HG03469 (cell line): ENCODE results near the gene C1GALT1.
"Not testable (repeated sequence)": the region's sequence is repeated elsewhere in the genome, so short reads cannot be mapped to it uniquely, and the experiment has no call there.

Experiments used
- ATAC-seq: cut with Tn5 transposase; IDR thresholded peaks from one replicate; pipeline ENCODE4 v1.9.1; 2021; ENCODE audit warnings: mild to moderate bottlenecking, moderate library complexity, moderate number of reproducible peaks; ENCODE audit not compliant: unreplicated experiment

Gene C1GALT1

DNA sequence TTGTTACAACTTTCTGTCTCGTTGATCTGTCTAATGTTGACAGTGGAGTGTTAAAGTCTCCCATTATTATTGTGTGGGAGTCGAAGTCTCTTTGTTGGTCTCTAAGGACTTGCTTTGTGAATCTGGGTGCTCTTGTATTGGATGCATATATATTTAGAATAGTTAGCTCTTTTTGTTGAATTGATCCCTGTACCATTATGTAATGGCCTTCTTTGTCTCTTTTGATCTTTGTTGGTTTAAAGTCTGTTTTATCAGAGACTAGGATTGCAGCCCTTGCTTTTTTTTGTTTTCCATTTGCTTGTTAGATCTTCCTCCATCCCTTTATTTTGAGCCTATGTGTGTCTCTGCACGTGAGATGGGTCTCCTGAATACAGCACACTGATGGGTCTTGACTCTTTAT, 17.2 kb downstream of the C1GALT1 start:
- ATAC-seq: not testable (repeated sequence)

DNA sequence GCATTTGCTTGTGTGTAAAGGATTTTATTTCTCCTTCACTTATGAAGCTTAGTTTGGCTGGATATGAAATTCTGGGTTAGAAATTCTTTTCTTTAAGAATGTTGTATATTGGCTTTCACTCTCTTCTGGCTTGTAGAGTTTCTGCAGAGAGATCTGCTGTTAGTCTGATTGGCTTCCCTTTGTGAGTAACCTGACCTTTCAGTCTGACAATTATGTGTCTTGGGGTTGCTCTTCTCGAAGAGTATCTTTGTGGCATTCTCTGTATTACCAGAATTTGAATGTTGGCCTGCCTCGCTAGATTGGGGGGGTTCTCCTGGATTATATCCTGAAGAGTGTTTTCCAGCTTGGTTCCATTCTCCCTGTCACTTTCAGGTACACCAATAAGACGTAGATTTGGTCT, 17.9 kb downstream of the C1GALT1 start:
- ATAC-seq: not testable (repeated sequence)

DNA sequence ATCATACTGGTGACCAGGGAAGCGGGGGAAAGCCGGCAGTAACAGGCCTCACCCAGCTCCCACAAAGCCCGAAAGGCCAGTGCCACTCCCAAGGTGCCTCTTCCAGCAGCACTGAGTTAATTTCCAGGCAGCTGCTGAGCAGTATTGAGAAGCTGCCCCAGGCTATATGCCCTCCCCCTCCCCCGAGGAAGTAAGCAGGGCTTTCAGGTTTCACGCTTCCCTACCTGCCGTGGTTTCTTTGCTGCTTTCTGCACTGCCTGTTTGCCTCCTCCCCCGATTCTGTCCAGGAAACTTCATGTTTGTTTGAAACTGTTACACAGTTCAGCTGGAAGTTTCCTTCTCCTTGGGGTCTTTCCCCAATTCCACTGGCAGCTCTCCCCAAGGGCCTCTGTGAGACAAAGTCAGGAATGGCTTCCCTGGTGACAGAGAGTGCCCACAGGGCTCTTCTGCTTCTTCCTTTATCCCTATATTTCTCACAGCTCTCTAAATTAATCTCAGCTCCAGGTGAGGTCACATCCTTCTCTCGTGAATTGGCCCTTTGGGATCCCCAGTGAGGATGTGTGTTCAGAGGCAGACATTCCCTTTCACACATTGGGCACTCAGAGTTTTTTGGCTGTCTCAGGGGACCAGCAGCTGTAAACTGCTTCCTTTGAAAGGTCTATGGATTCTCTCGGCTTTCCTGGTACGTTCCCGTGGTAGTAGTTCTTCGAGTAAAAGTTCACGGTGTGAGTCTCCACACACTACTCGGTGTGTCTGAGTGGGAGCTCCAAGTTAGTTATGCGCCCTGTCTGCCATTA, 19.4 kb downstream of the C1GALT1 start:
- ATAC-seq: peak; percentile 82

DNA sequence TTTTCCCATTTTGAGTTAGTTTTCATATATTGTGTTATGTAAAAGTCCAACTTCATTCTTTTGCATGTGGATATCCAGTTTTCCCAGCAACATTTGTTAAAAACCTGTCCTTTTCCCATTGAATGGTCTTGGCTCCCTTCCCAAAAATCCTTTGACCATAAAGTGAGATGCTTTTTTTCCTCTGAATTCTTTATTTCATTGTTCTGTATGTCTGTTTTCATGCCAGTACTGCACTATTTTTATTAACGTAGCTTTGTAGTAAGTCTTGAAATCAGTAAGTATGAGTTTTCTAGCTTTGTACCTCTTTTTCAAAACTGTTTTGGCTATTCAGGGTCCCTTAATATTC, 20.0 kb downstream of the C1GALT1 start:
- no peak for ATAC-seq

DNA sequence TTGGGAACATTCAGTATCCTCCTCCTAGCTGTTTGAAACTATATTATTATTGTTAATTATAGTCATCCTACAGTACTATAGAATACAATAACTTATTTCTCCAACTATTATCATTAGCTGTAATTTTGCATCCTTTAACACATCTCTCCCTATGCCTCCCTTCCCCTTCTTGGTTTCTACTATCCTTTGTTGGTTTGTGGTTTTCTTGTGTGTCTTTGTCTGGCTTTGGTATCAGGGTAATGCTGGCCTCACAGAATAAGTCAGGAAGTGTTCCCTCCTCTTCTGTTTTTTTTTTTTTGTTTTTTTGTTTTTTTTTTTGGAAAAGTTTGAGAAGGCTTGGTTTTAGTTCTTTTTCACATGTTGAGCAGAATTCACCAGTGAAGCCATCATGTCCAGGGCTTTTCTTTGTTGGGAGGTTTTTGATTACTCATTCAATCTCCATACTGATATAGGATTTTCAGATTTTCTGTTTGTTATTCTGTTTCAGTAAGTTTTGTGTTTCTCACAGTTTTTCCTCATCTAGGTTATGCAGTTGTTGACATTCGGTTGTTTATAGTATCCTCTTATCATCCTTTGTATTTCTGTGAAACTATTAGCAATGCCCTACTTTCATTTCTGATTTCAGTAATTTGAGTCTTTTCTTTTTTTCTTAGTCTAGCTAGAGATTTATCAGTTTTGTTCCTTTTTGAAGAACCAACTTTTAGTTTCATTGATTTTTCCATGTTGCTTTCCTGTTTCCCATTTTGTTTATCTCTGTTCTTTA, 21.6 kb downstream of the C1GALT1 start:
- ATAC-seq: no peak

DNA sequence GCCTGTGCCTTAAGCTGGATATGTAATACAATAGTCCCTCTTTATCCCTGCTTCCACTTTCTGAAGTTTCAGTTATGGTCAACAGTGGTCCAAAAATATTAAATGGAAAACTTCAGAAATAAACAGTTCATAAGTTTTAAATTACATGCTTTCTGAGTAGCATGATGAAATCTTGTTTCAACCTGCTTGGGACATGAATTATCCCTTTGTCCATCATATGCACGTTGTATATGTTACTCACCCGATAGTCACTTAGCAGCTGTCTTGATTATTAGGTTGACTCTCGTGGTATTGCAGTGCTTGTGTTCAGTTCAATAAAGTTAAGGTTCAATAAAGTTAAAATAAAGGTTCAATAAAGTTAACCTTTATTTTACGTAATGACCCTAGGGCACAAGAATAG, 25.5 kb downstream of the C1GALT1 start:
- ATAC-seq: no peak

DNA sequence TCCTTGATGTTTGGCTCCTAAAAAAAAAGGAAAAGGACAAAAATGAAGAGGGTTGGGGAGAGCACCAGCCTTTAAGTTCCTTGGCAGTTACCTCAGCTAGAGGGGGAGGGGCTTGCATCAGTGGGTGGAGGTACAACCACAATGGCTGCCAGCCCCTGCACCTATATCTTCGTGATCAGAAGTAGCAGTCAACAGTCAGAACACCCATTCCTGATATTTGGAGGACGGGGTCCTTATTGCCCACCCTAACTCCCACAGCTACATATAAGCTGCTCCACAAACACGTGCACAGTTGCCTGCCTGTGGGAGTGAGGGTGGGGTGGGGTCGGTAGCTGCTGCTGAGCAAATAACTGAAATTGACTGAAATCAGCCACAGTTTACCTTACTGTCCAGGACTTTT, 26.2 kb downstream of the C1GALT1 start:
- ATAC-seq: no peak

DNA sequence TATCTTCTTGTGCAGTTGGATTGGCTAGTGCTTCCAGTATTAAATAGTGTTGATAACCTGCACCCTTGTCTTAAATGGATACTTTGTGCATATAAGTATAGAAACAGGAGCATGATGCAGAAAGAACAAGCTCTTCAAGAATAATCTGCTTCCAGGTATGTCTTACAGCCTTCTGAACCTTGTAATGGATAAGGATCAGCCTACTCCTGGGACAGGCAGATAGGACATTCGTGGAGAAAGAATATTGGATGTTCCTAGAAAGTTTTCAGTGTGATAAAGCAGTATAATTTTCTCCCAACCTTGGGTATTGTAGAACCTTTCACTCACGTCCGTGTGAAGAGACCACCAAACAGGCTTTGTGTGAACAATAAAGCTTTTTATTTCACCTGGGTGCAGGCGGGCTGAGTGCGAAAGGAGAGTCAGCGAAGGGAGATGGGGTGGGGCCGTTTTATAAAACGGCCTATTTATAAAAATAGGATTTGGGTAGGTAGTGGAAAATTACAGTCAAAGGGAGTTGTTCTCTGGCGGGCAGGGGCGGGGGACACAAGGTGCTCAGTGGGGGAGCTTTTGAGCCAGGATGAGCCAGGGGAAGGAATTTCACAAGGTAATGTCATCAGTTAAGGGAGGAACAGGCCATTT, 27.2 kb downstream of the C1GALT1 start:
- ATAC-seq: no peak

DNA sequence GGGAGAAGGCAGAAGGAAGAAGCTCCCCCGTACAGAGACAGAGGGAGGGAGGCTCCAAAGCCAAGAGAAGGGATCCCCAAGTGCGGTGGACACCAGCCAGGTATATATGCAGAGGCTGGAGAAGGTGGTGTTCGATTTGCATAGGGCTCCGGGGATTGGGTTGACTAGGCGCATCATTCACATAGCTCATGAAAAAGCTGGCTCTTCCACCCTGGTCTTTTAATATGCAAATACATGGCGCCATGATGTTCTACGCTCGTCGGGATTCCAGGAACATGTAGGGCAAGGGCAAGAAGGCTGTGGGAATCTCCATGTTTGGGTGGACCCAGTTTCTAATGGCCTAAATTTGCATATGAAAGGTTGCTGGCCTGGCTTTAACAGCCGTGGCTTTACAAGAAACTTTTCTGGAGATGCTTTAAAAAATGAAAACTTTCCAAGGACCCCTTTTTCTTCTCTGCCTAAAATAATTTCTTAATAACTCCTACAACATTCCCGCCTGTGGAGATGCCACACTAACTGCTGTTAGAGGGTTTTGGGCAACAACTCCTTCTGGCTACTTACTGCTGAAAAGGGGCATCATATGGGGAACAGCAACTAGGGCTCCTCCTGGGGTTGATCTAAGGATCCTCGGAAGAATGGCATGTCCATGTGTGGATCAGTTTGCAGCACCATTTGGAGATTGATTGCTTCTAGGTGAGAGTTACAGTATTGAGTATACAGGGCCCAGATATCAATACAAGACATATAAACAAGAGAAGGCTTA, 28.3 kb downstream of the C1GALT1 start:
- ATAC-seq: no peak

DNA sequence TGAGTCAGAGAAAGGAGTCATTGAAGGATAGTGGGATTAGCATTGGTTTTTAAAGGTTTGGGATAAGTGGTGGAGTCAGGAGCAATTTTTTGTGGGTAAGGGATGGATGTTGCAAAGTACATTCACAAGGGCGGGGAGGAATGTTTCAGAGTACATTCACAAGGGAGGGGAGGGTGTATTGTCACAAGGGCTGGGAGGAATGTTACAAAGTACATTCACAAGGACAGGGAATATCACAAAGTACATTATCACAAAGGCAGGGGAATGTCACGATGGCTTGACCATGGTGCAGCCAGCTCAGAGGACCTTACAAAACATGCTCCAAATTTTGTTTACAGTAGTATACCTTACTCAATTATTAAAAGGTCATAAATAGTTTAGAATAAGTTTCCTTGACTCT, 30.3 kb downstream of the C1GALT1 start:
- no peak for ATAC-seq

DNA sequence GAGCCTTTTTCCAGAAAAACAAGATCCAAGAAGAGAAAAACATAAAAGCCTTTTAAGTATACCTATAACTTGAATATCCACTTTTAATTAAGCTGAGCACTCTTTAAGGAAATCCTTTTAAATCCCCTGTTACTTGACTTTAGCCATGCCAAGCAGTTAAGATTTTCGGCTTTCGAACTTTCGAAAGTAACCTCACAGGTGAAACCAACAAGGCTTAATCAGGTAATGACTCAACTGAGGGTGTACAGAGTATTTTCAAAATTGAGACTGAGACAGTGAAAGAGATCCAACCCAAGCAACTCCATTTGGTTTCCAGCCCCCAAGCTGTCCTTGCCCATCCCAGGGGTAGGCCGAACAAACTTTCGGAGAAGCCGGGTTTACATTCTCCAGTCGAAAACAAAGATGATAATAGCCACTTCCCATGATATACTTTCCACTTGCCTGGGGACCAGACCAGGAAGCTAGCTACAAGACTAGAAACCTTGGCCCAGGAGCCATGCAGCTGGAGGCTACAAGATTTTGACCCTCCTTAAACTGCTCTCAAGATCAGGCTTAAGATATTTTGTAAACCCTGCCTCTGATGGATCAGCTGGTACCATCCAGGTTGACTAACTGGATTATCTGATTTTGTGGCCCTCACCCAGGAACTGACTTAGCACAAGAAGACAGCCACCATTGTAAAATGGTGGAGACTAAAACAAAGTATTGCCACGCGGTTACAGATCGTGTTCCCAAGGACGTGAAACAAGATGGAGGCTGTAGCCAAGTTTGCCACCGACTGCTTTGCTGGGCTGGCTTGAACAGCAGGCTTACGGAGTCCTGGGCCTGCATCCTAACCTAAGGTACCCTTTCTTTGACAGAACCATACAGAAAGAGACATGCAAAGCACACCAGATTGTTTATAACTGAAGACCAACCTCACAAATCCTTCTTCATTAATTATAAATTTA, 32.3 kb downstream of the C1GALT1 start:
- no peak for ATAC-seq

DNA sequence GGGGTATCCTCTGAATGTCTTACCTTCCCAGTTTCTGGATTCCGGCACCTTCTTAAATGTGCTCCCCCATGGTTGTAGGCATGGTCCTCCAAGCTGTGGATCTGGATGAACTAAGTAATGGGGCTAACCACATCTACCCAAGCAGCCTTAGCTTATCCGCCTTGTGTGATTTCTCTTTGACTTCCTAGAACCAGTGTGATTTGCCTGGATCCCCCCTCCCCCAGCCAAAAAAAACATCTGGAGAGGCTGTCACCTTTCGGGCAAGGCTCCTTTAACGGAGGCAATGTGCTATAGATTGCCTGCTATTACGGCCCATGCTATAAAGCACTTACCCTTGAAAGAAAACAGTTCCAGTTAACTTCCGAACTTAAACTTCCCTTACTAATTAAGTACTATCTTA, 33.9 kb downstream of the C1GALT1 start:
- no peak for ATAC-seq

DNA sequence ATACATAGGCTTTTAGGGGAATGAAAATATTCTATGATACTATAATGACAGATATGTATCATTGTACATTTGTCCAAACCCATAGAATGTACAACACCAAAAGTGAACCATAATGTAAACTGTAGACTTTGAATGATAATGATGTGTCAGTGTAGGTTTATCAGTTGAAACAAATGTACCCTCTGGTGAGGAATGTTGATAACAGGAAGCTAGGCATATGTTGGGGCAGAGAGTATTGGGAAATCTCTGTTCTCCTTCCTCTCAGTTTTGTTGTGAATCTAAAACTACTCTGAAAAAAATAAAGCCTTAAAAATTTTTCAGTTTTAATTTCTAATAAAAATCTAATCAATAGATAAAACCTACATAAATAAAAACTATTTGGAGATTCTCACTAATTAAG, 36.9 kb downstream of the C1GALT1 start:
- no peak for ATAC-seq

DNA sequence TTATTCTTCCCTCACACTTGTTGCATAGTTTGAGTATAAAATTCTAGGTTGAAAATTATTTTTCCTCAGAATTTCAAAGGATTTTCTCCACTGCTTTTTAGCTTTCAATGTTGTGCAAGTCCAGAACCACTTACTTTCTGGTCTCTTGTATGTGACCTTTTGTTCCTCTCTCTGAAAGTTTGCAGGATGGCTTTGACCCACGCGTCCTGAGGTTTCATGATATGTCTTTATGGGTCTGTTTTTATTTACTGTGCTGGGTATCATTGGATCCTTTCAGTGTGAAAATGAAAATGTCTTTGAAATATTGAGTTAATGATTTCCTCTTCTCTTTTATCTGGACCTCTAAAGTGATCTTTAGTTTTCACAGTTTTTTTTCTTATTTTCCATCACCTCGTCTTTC, 38.5 kb downstream of the C1GALT1 start:
- no peak for ATAC-seq

DNA sequence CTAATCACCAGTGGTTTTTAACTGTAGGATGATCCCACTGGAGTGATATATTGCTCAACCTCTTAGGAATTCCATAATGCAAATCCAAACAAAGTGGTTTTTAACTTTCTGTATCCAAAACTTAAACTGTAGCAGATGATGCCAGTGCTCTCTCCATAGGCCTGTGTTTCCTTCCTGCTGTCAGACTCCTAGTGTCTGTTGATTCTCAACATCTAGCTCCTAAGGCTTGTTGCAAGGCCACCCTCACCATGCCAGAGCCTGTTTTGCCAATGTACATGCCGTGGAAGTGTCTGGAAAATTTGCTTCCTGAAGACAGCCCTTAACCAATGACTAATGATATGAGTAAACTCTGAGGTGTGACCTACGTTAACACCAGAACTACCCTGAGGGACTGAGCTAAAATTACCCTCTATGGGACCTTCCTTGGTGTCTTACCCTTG, 39.3 kb downstream of the C1GALT1 start:
- ATAC-seq: no peak

DNA sequence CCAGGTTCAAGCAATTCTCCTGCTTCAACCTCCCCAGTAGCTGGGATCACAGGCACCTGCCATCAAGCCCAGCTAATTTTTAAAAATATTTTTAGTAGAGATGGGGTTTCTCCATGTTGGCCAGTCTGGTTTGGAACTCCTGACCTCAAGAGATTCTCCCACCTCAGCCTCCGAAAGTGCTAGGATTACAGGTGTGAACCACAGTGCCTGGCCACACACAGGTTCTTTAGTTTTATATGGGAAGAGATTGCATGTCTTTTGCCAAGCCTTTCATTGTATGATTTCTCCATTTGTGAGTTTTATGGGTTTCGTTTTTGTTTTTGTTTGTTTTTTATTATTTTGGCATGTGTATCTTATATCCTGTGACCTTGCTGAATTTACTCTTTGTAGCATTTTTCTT, 40.9 kb downstream of the C1GALT1 start:
- no peak for ATAC-seq

DNA sequence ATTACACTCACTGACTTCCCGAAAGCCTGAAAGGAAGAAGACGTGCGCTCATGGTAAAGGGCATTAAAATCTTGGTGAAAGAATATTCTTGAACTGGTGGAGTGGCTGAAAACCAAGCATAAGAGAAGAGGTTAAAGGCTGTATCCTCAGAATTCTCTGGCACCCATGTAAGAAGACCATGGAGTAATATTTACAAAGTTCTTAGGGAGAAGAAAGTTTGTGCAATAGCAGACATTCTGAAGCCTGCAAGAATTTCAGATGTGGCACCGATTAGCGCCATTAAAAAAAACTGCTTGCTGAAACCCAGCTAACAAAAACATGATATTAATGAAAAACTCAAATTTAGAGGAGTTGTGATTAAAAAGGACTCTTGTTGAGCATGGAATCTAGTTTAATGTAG, 44.1 kb downstream of the C1GALT1 start:
- ATAC-seq: no peak

DNA sequence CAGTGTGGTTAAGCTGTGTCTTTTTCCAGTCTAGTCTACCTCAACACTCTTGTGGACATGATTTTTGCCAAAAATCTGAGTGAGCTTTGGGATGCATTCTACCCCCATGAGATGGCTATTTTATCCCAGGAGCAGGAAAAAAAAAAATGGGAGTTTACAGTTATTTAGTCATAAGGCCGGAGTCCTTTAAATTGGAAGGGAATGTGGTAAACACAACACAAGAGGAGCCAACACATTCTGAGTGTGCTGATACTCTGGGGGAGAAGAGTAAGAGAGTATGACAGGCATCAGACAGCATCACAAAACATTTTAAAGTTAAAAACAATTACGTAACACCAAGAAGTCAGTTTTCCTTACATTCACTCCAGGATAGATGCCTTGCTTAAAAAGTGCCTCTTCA, 46.1 kb downstream of the C1GALT1 start:
- ATAC-seq: no peak

DNA sequence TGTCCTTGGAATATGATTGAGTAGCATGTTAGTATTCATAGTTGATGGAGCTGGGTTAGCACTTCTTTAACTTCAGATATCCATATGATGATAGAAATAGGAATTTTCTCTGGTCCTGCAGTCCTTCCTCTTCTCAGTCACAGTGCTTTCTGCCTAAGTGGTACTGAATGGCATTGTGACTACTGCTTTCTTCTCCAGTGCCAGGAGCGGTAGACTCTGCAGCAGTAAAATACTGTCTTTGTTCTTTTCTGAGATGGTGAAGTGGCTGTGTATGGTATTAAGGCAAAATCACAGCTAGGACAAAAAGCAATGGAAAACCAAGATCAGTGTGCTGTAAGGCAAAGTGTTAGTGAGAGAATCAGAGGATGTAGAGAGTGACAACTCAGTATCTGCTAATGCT, 46.6 kb downstream of the C1GALT1 start:
- ATAC-seq: no peak

DNA sequence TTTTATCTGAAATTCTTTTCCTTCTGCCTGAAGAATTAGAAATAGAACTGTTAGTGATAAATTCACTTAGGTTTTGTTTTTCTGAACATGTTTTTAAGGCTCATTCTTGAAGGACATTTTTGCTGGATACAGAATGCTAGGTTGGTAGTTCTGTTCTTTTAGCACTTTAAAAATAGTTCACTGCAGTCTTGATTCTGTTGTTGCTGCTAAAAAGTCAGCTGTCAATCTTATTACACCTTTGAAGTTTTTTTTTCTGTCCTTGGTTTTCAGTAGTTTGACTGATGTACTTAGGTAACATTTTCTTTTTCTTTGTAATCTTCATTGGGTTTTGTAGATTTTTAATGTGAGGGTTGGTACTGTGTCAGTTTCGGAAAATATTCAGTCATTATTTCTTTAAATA, 48.7 kb downstream of the C1GALT1 start:
- ATAC-seq: no peak
